Inferior parietal cortex (tissue), 1 donor: ENCODE results near the gene DCTD.

Experiments
- DNase-seq: peaks from one replicate; pipeline ENCODE4 v3.0.0-alpha.2; 2016; ENCODE audit errors: extremely low spot score

DCTD gene

DNA sequence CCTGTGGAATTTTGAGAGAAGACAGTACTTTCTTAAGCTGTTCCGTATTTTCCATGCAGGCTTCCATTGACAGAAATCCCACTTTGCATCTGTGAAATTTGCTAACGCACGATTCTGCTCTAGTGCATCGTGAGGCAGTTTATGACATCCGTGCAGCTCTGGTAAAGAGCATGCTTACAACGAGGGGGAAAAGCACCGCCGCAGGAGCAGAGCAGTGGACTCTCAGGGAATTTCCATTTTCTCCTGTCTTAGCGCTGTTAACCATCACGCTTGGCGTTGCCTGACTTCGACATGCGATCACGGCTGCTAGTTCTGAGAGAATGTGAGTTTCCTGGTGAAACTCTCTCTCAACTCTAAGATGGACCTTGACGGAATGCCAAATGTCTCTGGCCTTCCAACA lies 43.9 kb downstream of the DCTD start:
- no peak for DNase-seq

DNA sequence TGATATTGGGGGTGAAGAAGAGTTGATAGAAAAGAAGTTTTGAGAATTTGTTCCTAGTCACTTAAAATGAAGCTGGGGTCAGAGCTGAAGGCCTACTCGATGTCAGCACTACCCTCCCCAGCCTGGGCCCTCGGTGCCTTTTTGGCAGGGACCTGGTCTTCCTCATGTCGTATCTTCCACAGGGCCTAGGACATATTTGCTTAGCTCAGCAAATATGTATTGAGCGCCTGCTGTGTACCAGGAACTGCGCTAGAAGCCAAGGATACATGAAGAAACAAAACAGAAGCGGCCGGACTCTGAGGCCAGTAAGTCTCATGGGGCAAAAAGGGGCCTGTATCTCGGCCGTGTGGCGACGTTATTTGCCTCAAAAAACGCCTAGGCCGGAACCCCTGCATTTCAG lies 44.3 kb downstream of the DCTD start:
- DNase-seq: no peak

DNA sequence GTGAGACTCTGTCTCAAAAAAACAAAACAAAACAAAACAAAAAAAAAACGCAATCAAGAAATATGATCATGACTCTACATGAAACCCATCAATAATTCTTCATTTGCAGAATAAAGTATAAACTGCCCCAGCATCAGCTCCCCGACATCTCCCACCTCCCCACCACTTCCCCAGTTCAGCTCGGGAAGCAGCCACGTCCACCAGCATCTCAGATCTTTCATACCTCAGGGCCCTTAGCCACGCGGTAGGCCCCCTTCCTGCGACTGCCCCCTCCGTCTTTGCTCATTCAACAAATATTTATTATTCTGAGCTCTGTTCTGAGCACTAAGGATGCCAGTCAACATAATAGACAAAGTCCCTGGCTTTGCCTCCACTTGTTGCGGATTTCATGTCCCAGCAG lies 45.6 kb downstream of the DCTD start:
- DNase-seq: no peak

DNA sequence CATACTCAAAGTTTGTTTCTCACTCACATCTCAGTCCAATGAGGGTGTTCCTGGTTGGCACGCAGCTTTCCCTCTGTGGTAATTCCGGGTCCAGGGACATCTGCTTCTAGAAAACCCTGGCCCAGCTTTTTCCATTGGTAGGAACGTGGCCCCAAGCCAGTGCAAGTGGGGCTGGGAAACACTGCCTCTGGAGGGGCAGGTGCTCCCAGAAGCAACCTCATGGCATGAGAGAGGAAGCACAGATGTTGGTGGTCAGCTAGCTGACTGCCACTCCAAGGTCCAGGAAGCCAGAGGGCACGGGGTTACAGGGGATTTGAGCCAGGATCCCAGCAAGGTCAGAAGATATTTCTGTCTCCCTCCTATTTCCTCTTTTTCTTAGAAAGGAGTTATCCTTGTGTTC lies 47.5 kb downstream of the DCTD start:
- no peak for DNase-seq

DNA sequence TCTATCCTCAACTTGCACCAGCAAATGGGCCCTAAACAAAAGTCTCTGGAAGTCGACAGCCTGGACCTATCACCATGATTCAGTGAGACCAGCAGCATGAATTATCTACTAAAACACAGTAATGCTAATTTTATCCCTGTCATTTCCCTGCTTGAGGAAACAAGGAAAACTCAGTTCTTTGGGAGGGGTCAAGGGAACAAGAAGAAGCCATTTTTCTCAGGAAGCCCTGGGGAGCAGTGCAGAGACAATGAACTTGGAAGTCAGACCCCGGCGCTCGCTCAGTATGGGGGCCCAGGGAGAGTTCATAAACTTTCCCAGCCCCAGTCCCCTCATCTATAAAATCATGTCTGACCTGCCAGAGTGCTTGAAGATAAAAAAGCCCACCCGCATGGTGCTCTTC lies 50.4 kb downstream of the DCTD start:
- DNase-seq: no peak

DNA sequence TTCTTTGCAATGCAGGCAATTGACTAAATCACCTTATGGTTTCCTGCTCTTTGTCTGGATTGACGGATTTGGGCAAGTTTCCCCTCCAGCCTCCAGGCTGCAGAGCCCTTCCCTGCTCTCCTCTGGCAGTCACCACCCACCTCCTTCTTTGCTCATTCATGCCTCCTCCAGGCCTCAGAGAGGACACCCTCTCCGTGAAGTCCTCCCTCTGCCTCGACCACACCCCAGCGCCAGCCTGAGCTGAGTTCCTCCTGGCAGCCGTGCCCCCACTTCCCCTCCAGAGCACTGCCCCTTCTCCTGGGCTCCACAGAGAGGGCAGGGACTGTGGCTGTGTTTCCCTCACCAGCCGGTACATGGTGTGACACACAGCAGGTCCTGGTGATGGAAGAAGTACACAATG lies 53.7 kb downstream of the DCTD start:
- DNase-seq: no peak

DNA sequence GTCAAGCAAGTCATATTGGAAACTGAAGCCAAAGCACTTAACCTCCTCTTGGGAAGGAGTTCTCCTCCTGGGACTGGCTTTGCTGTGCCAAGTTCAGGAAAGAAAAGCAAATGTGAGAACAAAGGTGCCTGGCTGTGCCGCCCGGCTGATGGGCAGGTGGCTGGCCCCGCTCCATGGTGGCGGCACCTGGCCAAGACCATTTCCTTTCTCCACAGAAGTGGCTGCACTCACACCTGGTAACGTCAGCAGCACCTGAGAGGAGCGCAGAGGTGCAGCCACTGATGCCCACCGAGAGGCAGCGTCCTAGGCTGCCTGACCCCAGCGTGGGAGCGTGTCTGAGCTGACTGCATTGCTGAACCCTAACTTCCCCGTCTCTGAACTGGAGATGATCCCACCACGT lies 54.3 kb downstream of the DCTD start:
- DNase-seq: no peak

DNA sequence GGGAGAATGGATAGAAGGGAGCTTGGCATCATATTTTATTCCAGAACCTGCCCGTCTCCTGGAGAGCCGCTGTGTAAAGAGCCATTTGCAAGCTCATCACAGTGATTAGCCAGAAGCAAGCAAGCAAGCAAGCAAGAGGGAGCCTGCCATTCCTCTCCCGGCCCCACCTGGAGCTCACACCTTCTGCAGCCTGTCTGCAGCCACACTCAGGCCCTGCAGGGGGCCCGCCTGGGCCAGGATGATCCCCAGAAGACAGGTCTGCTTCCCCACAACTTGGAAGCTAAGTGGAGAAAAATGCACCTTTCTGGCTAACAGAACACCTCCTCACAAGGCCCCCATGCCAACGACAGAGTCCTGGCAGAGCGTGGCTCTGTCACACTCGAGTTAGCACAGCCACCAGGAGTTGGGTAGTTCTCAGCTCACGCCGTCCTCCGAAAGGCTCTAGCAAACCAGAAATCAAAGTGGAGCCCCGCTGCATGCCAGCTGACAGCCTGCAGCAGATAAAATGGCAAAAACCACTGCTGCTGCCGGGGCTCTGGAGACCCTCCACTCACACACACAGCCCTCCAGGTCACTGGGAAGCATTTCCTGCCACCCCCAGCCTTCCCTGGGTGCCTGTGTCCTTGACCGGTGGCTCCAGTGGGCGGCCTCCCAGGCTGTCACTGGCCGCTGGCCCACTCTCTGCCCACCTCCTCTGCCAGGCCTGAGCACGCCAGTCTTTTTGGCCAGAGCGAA lies 54.9 kb downstream of the DCTD start:
- no peak for DNase-seq

DNA sequence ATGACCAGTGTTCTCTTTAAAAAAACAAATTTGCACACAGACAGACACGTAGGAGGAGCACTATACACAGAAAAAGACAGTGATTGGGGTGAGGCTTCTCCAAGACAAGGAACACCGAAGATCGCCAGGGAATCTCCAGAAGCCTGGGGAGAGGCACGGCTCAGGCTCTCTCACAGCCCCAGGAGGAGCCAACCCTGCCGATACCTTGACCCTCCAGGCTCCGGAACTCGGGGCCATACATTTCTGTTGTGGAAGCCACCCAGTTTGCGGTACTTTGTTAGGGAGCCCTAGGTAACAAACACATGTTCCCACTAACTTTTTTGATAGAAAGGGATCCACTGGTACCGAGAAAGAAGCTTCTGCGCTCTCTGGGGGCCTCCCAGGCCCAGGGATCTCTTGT lies 55.8 kb downstream of the DCTD start:
- no peak for DNase-seq

DNA sequence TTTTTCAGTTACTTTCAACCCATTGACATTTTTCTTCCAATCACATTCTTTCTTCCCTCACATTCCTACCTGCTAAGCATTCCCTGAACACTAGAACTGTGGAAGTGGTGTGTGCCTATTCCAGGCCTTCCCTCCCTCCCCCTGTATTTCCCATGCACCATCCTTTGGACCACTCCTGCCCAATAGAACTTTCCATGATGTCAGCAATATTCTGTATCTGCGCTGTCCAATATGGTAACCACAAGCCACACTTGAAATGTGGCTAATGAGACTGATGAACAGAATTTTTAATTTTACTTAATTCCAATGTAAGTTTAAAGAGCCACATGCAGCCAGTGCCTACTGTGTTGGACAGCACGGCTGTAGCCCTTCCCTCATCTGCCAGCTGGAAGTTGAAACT lies 57.5 kb downstream of the DCTD start:
- no peak for DNase-seq

DNA sequence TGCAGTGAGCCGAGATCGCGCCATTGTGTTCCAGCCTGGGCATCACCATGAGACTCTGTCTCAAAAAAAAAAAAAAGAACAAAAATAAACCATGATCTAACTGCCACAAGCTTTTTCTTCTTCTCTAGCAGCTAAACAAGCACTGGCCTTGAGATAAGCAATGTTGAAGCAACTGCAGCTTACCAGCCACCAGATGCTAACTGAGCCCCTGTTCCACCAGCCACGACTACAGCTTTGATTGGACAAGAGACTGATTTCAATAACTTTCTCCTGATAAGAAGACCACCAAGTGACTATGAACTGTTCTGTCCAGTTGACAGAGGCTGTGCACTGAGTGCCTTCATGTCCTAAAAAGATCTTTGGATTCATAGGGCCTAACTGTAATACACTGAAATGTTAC lies 58.5 kb downstream of the DCTD start:
- DNase-seq: no peak

DNA sequence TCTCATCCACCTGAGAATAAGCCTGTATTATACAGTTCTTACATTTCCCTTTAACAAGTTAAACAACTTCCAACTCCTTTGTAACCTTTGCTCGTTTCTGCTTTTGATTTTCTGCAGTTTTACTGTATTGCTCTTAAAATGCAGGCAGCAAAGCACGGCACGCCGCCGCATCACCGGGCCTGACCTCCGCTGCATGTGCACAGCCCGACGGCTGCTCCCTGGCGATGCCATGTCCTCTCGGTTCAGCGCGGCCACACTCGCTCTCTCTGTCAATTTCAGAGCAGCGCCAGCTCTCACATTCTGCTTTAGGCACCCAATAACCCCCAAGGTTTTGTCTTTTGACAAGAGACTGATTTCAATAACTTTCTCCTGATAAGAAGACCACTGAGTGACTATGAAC lies 60.3 kb downstream of the DCTD start:
- DNase-seq: no peak

DNA sequence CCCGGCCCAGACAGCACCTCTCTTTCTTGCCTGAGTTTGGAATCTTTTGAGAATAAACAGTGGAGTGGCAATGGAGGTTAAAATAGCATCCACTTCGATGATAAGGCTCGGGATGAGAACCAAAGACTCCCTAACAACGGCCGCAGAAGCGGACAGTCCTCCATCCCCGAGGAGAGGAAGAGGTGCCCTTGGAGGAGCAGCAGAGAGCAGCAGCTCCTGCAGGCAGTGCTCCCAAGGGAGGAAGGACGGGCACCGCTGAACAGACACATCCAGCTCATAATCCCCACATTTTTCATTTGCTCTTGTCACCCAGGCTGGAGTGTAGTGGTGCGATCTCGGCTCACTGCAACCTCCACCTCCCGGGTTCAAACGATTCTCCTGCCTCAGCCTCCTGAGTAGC lies 61.3 kb downstream of the DCTD start:
- DNase-seq: no peak

DNA sequence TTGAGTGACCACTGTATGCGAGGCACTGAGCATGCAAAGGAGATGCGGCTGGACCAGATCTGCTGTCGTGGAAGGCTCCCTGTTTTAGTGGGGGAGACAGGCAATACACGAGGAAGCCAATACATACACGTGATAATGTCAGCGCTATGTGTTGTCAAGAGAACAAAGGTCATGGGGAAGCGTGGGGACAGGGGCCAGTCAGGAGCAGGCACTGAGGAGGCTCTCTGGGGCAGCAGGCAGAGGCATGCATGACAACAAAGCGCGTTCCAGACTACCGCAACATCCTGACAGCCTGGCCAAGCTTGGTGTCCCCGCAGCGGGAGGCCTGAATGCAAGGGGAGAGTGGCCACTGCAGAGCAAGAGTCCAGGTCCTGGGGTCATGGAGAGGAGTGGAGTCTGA lies 61.9 kb downstream of the DCTD start:
- DNase-seq: no peak

DNA sequence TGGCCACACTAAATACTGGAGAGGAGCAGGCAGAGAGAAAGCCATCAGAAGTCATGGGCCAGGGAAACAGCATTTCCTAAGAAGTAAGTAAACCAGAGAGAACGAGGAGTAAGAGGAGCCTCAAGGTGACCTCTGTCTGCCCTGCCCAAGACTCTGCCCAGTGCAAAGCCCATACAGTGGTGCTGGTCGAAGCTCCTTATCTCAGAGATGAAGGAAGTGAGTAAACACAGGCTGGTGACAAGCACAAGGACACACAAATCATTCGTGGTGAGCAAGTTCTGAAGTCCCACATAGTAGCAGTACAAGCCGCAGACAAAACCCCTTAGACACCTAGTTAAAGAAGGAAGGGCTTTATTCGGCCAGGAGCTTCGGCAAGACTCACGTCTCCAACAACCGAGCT lies 62.7 kb downstream of the DCTD start:
- no peak for DNase-seq

DNA sequence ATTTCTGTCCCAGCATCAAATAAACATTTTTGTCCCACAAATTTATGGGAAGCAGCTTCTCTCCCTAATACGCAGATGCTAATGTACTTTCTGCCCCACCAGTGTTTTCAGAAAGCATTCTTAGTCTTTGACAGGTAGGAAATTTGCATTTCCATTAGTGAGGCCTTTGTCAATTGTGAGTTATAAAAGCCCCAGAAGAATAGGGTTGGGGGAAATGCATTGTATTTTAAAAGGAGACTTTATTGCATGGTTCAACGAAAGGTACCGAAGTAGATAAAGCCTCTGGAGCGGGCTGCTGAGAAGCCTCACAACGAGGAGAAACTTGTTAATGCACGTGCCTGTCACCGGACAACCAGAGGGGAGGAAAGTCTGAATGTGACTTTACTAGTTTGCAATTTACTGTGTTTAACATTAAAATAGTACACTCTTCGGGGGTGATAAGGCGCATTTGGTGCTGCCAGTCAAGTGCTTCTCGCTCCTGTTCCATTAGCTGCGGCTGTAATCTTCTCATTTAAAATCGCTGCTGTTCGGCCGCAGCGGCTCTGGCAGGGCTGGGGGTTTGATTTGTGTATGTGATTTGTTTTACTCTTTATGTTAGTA lies 63.4 kb downstream of the DCTD start:
- no peak for DNase-seq

DNA sequence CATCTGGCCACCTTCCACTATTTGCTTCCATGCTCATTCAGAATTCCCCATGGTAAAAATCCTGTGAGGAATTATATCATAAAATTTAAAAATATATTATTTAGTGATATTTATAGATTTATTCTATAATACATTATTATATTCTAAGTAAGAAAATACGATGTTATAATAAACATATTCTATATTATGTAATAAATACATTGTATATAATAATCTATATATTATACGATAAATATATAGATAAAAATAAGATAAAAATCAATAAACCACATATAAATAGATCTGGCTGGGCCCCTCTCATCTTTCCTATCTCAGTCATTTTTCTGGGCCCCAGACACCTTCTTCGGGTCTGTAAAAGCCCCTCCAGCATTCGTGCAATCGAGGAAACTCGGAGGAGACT lies 68.5 kb downstream of the DCTD start:
- no peak for DNase-seq

DNA sequence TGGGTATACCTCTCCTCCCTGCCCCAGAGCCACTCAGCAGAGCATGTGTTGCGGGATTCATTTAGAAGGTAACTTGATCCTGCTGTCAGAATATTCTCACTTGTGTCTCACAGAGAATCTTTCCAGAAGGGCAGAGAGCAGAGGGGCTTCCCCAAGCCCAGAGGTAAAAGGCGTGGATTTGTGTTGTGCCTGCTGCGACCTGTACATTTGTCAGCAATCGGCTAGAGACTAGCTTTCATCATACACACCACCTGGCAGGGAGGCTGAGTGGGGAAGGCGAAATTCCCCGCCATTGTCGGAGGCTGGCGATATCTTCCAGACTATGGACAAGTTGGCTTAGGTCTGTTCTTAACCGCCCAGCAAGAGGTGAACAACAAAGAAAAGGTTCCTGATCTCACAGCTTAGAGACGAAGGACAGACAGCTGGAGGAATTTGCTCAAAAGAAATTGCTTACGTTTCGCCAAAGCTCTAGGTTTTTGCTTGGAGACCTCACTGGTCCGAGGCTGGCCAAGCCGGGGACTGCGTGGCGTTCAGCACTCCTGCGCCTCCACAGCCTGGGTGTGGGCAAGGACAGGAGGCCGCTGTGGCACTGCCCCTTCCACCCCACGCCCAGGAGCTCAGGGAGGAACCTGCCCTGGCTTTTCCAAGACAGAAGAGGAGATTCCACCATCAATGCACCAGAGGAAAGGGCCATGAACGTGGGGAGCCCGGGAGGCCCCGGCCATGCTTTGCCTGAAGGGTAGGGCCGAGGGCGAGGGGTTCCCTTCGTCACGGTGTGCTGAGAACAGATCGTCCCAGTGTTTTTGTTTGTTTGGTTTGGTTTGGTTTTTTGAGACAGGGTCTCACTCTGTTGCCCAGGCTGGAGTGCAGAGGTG lies 69.4 kb downstream of the DCTD start:
- no peak for DNase-seq

DNA sequence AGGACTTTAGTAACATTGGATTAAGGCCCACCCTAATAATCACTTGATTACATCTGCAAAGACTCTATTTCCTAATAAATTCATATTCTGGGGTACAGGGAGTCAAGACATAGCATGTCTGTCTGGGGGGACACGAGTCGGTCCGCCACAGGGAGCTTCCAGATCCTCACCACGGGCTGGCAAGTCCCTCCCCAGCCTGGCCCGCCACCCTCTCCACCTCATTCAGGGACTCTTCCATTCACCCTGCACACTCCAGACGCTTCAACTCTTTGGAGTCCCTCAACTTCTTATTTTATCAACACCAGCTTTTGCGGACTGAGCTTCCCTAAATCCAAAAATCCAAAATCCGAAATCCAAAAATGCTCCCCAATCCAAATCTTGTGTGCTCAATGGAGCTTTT lies 71.2 kb downstream of the DCTD start:
- DNase-seq: no peak

DNA sequence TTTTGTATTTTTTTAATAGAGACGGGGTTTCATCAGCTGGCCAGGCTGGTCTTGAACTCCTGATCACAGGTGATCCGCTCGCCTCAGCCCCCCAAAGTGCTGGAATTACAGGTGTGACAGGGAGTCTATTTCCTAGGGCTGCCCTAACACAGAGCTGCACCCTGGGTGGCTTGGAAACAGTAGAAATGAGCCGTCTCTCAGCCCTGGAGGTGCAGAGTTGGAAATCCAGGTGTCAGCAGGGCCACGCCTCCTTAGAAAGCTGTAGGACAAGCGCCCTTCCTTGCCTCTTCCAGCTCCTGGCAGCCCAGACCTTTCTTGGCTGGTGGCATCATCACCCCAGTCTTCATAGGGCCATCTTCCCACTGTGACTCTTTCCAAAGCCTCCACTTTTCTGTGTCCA lies 71.6 kb downstream of the DCTD start:
- no peak for DNase-seq

DNA sequence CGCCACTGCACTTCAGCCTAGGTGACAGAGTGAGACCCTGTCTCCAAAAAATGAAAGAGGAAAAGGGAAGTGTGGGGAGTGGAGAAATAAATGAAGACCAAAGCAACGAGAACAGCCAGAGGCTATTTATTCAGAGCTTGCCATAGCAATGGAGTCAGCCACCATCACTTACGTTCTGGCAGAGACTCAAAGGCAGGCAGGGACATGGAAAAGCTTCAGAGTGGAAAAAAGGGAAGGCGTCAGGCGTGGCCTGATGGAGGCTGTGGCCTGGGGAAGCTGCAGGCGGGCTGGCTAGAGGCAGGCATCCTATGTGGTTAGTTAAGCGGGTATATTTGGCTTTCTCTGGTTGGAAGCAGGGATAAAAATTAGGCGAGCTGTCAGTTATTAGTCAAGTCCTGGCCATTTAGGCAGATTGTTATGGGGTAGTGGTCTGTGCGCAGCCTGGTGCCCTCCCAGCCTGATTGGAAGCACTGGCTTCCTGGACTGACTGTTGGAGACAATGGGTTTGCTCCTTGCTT lies 73.3 kb downstream of the DCTD start:
- DNase-seq: no peak

DNA sequence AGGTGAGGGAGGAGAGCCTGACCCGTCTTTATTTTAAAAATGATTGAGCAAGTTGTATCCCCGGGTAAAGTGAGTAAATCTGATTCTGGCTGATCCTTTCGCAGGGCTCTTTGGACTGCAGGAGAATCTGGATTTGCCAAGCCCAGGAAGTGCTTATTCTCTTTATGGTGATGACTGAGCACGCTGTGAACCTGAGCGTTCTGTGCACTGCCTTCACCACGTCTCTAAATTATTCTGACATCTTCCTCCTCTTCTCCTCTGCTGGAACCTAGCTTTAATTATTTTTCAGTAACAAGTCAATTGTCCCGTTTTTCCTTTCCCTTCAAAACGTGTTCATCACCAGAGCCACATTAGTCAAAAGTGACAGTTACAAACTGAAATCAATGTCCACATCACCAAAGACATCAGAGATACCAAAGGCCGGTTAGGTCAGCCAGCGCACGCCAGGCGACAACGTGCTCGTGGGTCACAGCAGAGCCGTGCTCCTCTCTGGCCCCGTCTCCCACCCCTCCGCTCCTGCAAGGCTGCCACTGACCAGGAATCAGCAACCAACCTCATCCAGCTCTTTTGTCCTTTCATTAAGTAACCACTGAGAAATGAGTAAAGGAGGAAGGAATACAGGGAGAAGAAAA lies 74.3 kb downstream of the DCTD start:
- no peak for DNase-seq
